WTC11 (cell line): ENCODE data around the gene POU2F1. TPM values are rescaled to one million over a fixed set of nuclear protein-coding genes. Genes with fewer than 3 reads are reported as not detected.

Experiments used
- ATAC-seq: fragments of 200-7000 bp; cut with Tn5 transposase; 2 replicates; pipeline ENCODE4 v1.10.0; 2021; ENCODE audit warnings: mild to moderate bottlenecking, moderate library complexity
- CTCF ChIA-PET: fragments of 300-600 bp; sonication (Branson Sonifier 250); formaldehyde crosslinking; loops from one replicate; lab custom pipeline; 2021; ENCODE audit warnings: antibody characterized with exemption; lab: Charles Lee
- POLR2A ChIA-PET: fragments of 350-600 bp; sonication (Branson Sonifier 250); formaldehyde crosslinking; loops from one replicate; lab custom pipeline; 2021; ENCODE audit warnings: antibody characterized with exemption; lab: Charles Lee
- DNase-seq: peaks from one replicate; pipeline ENCODE4 v3.0.0; 2021; ENCODE audit warnings: low spot score
- H3K27ac Mint-ChIP-seq: 2 replicates; pipeline ENCODE4 v1.8.0; 2021; ENCODE audit warnings: mixed read lengths
- H3K27me3 Mint-ChIP-seq: 2 replicates; pipeline ENCODE4 v1.8.0; 2021; ENCODE audit warnings: low read depth, mild to moderate bottlenecking, moderate library complexity, mixed read lengths
- H3K36me3 Mint-ChIP-seq: 2 replicates; pipeline ENCODE4 v1.8.0; 2021; ENCODE audit warnings: mixed read lengths
- H3K4me1 Mint-ChIP-seq: 2 replicates; pipeline ENCODE4 v1.8.0; 2022; ENCODE audit warnings: mixed read lengths
- H3K4me3 Mint-ChIP-seq: 2 replicates; pipeline ENCODE4 v1.8.0; 2021; ENCODE audit warnings: mild to moderate bottlenecking, moderate library complexity, mixed read lengths
- H3K9me3 Mint-ChIP-seq: 2 replicates; pipeline ENCODE4 v1.8.0; 2021; ENCODE audit warnings: mixed read lengths
- CREB1 ChIP-seq: sonication (generic); formaldehyde crosslinking; IDR thresholded peaks from 2 replicates; pipeline ENCODE4 v1.8.0; 2023; ENCODE audit warnings: mild to moderate bottlenecking, missing genetic modification reagents
- ETV6 ChIP-seq: sonication (generic); formaldehyde crosslinking; IDR thresholded peaks from 2 replicates; pipeline ENCODE4 v1.8.1; 2022; ENCODE audit warnings: mild to moderate bottlenecking, missing genetic modification reagents
- FOXJ3 ChIP-seq: sonication (generic); formaldehyde crosslinking; IDR thresholded peaks from 2 replicates; pipeline ENCODE4 v1.9.0; 2021; ENCODE audit warnings: missing genetic modification reagents, mild to moderate bottlenecking, borderline replicate concordance
- GRHL2 ChIP-seq: fragments of 250-450 bp; sonication (Bioruptor Pico); IDR thresholded peaks from 2 replicates; pipeline ENCODE4 v1.8.0; 2022; ENCODE audit warnings: mild to moderate bottlenecking, moderate library complexity; ENCODE audit not compliant: insufficient replicate concordance, severe bottlenecking
- IRF1 ChIP-seq: sonication (generic); formaldehyde crosslinking; IDR thresholded peaks from 2 replicates; pipeline ENCODE4 v1.8.0; 2023; ENCODE audit warnings: missing genetic modification reagents
- IRF2 ChIP-seq: sonication (generic); formaldehyde crosslinking; IDR thresholded peaks from 2 replicates; pipeline ENCODE4 v1.8.0; 2022; ENCODE audit warnings: low read depth, missing genetic modification reagents, borderline replicate concordance
- JUN ChIP-seq: sonication (generic); formaldehyde crosslinking; IDR thresholded peaks from 2 replicates; pipeline ENCODE4 v1.8.0; 2023; ENCODE audit warnings: mild to moderate bottlenecking, missing genetic modification reagents
- MXD4 ChIP-seq: fragments of 250-450 bp; sonication (Bioruptor Pico); IDR thresholded peaks from 2 replicates; pipeline ENCODE4 v1.8.0; 2021; ENCODE audit warnings: mild to moderate bottlenecking, moderate library complexity, borderline replicate concordance
- NFE2L1 ChIP-seq: sonication (generic); formaldehyde crosslinking; IDR thresholded peaks from 2 replicates; pipeline ENCODE4 v1.8.1; 2023; ENCODE audit warnings: missing genetic modification reagents
- OVOL2 ChIP-seq: fragments of 250-450 bp; sonication (Bioruptor Pico); IDR thresholded peaks from 2 replicates; pipeline ENCODE4 v1.9.0; 2021; ENCODE audit warnings: mild to moderate bottlenecking, borderline replicate concordance
- SMAD4 ChIP-seq: sonication (generic); formaldehyde crosslinking; IDR thresholded peaks from 2 replicates; pipeline ENCODE4 v1.8.0; 2022; ENCODE audit warnings: mild to moderate bottlenecking, missing genetic modification reagents
- TEAD4 ChIP-seq: sonication (generic); formaldehyde crosslinking; IDR thresholded peaks from 2 replicates; pipeline ENCODE4 v1.8.0; 2022; ENCODE audit warnings: mild to moderate bottlenecking, missing genetic modification reagents
- USF1 ChIP-seq: sonication (generic); formaldehyde crosslinking; IDR thresholded peaks from 2 replicates; pipeline ENCODE4 v1.8.0; 2022; ENCODE audit warnings: mild to moderate bottlenecking, missing genetic modification reagents
- total RNA-seq: library from RNA; stranded (reverse); gene quantifications from 3 replicates; pipeline ENCODE4 v1.2.3, GENCODE V29; 2021
- TF ChIP-seq, protein P1 (sequence below): sonication (generic); formaldehyde crosslinking; IDR thresholded peaks from 2 replicates; pipeline ENCODE4 v1.8.1; 2023; ENCODE audit warnings: mild to moderate bottlenecking, missing genetic modification reagents, borderline replicate concordance
- TF ChIP-seq, protein P2 (sequence below): sonication (generic); formaldehyde crosslinking; IDR thresholded peaks from 2 replicates; pipeline ENCODE4 v1.8.1; 2023; ENCODE audit warnings: mild to moderate bottlenecking, missing genetic modification reagents
- TF ChIP-seq, protein P3 (sequence below): sonication (generic); formaldehyde crosslinking; IDR thresholded peaks from 2 replicates; pipeline ENCODE4 v1.8.1; 2023; ENCODE audit warnings: mild to moderate bottlenecking, missing genetic modification reagents, moderate library complexity
- TF ChIP-seq, protein P4 (sequence below): sonication (generic); formaldehyde crosslinking; IDR thresholded peaks from 2 replicates; pipeline ENCODE4 v1.8.0; 2023; ENCODE audit warnings: missing genetic modification reagents, mild to moderate bottlenecking, borderline replicate concordance

POU2F1 gene
- total RNA-seq, 1 experiment from 2014 or later: 51.3 TPM

- TF ChIP-seq, protein P1, sequence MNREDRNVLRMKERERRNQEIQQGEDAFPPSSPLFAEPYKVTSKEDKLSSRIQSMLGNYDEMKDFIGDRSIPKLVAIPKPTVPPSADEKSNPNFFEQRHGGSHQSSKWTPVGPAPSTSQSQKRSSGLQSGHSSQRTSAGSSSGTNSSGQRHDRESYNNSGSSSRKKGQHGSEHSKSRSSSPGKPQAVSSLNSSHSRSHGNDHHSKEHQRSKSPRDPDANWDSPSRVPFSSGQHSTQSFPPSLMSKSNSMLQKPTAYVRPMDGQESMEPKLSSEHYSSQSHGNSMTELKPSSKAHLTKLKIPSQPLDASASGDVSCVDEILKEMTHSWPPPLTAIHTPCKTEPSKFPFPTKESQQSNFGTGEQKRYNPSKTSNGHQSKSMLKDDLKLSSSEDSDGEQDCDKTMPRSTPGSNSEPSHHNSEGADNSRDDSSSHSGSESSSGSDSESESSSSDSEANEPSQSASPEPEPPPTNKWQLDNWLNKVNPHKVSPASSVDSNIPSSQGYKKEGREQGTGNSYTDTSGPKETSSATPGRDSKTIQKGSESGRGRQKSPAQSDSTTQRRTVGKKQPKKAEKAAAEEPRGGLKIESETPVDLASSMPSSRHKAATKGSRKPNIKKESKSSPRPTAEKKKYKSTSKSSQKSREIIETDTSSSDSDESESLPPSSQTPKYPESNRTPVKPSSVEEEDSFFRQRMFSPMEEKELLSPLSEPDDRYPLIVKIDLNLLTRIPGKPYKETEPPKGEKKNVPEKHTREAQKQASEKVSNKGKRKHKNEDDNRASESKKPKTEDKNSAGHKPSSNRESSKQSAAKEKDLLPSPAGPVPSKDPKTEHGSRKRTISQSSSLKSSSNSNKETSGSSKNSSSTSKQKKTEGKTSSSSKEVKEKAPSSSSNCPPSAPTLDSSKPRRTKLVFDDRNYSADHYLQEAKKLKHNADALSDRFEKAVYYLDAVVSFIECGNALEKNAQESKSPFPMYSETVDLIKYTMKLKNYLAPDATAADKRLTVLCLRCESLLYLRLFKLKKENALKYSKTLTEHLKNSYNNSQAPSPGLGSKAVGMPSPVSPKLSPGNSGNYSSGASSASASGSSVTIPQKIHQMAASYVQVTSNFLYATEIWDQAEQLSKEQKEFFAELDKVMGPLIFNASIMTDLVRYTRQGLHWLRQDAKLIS (CRISPR knock-in tag): no peak
- TF ChIP-seq, all 79 proteins: peak for 0
Observed at GRCh38 chr1:167435484-167435883, 214.8 kb downstream of the POU2F1 start (continued).

DNA sequence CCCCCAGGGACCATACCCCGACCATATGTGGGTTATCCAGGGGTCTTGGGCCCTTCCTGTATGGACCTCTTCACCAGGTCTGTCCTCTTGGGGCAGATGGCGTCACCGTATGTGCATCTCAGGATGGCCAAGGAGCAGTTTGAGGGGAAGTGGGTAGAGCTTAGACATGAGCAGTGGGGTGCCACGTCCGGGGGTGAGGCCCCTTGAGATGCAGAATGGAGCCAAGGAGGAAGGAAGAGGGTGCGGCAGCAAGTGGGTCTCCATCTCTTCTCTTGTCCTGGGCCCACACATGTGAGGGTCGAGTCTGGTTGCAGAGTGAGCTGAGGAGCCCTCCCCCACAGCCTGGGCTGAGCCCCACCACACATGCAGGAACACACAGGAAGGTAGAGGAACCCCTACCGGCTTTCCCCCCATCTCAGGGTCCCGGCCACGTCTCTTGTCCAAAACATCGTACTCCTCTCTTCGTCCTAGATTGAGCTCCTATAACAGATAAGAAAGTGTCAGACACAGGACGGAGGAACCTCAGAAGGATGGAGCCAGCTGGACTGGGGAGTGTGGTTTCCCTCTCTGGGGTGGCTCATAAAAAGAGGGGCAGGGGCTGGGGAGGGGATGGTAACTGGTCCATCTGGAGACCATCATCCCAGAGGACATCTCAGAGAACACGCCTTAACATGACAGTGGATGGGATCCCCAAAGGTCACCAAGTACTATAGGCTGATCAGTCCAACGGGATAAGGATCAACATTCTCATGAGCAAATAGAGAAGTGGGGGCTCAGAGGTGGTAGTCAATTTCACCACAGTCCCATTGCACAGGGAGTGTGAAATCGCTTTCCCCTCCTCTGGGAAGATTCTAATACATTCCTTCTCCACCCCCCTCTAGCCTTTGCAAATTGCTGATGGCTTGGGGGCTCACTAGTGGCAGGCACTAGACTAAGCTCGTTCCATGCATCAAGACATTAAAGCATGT, 217.8 kb downstream of the POU2F1 start:
- peaks cover 16% of the 10 kb centered on the region for H3K4me1 Mint-ChIP-seq
- H3K27me3 Mint-ChIP-seq: peaks cover 45% of the 10 kb centered on the region
- peaks cover 3% of the 10 kb centered on the region; the same call in 1 of the 2 replicates for H3K9me3 Mint-ChIP-seq
- ChIA-PET POLR2A (interaction anchor here (1.1 to 1.3 kb wide), 2 partner anchors 47 to 219 kb away, joined by 6 read pairs; no protein-coding TSS in a partner anchor), CTCF (interaction anchor here (1.1 to 1.8 kb wide), 7 partner anchors 9 to 218 kb away, joined by 3 to 9 read pairs (median 6); partner anchors contain the start of gene POU2F1)
- peak overlapping the region; percentile 56 for H3K4me3 Mint-ChIP-seq
- no peak for ATAC-seq
- no peak overlapping the region for H3K27ac Mint-ChIP-seq
- no peak for TF ChIP-seq SMAD4
- no peak for TF ChIP-seq IRF2
- TF ChIP-seq OVOL2 (CRISPR knock-in tag): no peak
- no peak for TF ChIP-seq FOXJ3
- no peak for DNase-seq
- H3K36me3 Mint-ChIP-seq: no peaks in the 10 kb centered on the region

DNA sequence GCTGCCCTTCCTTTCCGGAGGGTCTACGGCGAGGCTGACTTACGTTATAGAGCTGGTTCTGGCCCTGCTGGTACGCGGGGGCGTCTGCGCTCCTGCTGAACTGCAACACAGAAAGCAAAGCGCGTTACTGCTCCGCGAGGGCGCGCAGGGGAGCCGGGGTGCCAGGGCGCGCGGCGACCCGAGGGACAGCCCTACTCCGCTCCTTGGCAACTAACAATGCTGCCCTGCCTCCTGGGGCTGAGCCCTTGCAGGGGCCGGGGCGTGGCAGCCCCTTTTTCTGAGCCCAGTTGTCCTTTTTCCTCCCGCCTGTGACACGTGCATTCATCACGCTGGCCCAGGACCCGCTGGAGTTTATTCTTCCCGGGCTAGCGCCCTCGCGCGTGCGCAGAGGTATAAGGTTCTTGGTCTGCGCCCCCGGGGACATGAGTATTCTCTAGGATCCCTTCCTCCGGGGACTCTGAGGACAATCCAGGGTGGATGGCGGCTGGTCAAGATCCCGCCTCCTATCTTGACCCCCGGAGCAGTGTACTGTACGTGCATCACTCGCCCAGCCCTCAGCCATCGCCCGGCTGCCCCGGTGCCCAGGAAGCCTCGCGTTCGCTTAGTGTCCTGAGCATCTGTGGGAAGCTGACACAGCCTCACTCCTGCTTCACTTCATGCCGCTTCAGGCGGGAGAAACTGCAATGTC, 218.8 kb downstream of the POU2F1 start:
- ChIA-PET POLR2A (interaction anchor here (1.1 to 1.3 kb wide), 2 partner anchors 48 to 219 kb away, joined by 6 read pairs; no protein-coding TSS in a partner anchor), CTCF (interaction anchor here (0.6 to 3.7 kb wide), 12 partner anchors 8 to 219 kb away, joined by 3 to 21 read pairs (median 5); partner anchors contain the start of gene POU2F1)
- H3K27ac Mint-ChIP-seq: no peak overlapping the region
- peaks cover 45% of the 10 kb centered on the region for H3K27me3 Mint-ChIP-seq
- ATAC-seq (peak; percentile 67), DNase-seq (peak; percentile 70)
- H3K36me3 Mint-ChIP-seq: no peaks in the 10 kb centered on the region
- peak overlapping the region; percentile 56 for H3K4me3 Mint-ChIP-seq
- H3K9me3 Mint-ChIP-seq: peaks cover 3% of the 10 kb centered on the region; the same call in 1 of the 2 replicates
- H3K4me1 Mint-ChIP-seq: peaks cover 16% of the 10 kb centered on the region
- TF ChIP-seq CREB1 (CRISPR knock-in tag): no peak
- TF ChIP-seq, protein P2, sequence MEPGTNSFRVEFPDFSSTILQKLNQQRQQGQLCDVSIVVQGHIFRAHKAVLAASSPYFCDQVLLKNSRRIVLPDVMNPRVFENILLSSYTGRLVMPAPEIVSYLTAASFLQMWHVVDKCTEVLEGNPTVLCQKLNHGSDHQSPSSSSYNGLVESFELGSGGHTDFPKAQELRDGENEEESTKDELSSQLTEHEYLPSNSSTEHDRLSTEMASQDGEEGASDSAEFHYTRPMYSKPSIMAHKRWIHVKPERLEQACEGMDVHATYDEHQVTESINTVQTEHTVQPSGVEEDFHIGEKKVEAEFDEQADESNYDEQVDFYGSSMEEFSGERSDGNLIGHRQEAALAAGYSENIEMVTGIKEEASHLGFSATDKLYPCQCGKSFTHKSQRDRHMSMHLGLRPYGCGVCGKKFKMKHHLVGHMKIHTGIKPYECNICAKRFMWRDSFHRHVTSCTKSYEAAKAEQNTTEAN (CRISPR knock-in tag): peak; percentile 70; the same call in 1 of the 2 replicates
- TF ChIP-seq NFE2L1 (CRISPR knock-in tag): peak; percentile 81; the same call in 1 of the 2 replicates
- TF ChIP-seq, protein P3, sequence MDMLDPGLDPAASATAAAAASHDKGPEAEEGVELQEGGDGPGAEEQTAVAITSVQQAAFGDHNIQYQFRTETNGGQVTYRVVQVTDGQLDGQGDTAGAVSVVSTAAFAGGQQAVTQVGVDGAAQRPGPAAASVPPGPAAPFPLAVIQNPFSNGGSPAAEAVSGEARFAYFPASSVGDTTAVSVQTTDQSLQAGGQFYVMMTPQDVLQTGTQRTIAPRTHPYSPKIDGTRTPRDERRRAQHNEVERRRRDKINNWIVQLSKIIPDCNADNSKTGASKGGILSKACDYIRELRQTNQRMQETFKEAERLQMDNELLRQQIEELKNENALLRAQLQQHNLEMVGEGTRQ (CRISPR knock-in tag): no peak; the same call in 1 of the 2 replicates
- TF ChIP-seq IRF1: 0 out of 2 replicates have a peak, but pooled peaks have one; percentile 53
- no peak for TF ChIP-seq TEAD4 (CRISPR knock-in tag)
- TF ChIP-seq ETV6: peak; percentile 48
- no peak for TF ChIP-seq GRHL2 (CRISPR knock-in tag)
- no peak for TF ChIP-seq MXD4 (CRISPR knock-in tag)
- TF ChIP-seq, protein P4, sequence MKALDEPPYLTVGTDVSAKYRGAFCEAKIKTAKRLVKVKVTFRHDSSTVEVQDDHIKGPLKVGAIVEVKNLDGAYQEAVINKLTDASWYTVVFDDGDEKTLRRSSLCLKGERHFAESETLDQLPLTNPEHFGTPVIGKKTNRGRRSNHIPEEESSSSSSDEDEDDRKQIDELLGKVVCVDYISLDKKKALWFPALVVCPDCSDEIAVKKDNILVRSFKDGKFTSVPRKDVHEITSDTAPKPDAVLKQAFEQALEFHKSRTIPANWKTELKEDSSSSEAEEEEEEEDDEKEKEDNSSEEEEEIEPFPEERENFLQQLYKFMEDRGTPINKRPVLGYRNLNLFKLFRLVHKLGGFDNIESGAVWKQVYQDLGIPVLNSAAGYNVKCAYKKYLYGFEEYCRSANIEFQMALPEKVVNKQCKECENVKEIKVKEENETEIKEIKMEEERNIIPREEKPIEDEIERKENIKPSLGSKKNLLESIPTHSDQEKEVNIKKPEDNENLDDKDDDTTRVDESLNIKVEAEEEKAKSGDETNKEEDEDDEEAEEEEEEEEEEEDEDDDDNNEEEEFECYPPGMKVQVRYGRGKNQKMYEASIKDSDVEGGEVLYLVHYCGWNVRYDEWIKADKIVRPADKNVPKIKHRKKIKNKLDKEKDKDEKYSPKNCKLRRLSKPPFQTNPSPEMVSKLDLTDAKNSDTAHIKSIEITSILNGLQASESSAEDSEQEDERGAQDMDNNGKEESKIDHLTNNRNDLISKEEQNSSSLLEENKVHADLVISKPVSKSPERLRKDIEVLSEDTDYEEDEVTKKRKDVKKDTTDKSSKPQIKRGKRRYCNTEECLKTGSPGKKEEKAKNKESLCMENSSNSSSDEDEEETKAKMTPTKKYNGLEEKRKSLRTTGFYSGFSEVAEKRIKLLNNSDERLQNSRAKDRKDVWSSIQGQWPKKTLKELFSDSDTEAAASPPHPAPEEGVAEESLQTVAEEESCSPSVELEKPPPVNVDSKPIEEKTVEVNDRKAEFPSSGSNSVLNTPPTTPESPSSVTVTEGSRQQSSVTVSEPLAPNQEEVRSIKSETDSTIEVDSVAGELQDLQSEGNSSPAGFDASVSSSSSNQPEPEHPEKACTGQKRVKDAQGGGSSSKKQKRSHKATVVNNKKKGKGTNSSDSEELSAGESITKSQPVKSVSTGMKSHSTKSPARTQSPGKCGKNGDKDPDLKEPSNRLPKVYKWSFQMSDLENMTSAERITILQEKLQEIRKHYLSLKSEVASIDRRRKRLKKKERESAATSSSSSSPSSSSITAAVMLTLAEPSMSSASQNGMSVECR (CRISPR knock-in tag): peak; percentile 45; the same call in 1 of the 2 replicates
- peak; percentile 54; the same call in 1 of the 2 replicates for TF ChIP-seq USF1 (CRISPR knock-in tag)
- TF ChIP-seq JUN: peak; percentile 69; the same call in 1 of the 2 replicates
